ENCODE measurements around the gene EPHA1.
"Not testable (repeated sequence)": the region's sequence is repeated elsewhere in the genome, so short reads cannot be mapped to it uniquely, and the experiment has no call there.

Gene EPHA1

DNA sequence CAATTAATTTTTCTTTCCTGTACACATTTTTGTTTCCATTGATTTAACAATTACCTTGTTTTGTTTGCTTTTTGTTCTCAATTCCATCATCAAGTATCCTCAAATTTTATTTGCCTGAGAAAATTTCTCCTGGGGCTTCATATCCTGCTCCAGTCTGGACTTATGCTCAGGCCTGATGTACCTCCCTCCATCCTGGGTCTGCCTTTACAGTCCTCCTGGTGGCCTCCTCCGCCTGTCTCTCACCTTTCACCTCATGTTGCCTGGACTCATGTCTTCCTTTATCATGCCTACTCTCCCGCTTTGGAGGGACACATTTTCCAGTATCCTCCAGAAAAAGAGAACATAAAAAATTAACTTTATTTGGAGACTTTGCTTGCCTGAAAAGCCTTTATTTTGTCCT, 22.5 kb upstream of the EPHA1 start:
- DNase-seq (ENCODE audit: low read depth in 3 of 3): no peak

DNA sequence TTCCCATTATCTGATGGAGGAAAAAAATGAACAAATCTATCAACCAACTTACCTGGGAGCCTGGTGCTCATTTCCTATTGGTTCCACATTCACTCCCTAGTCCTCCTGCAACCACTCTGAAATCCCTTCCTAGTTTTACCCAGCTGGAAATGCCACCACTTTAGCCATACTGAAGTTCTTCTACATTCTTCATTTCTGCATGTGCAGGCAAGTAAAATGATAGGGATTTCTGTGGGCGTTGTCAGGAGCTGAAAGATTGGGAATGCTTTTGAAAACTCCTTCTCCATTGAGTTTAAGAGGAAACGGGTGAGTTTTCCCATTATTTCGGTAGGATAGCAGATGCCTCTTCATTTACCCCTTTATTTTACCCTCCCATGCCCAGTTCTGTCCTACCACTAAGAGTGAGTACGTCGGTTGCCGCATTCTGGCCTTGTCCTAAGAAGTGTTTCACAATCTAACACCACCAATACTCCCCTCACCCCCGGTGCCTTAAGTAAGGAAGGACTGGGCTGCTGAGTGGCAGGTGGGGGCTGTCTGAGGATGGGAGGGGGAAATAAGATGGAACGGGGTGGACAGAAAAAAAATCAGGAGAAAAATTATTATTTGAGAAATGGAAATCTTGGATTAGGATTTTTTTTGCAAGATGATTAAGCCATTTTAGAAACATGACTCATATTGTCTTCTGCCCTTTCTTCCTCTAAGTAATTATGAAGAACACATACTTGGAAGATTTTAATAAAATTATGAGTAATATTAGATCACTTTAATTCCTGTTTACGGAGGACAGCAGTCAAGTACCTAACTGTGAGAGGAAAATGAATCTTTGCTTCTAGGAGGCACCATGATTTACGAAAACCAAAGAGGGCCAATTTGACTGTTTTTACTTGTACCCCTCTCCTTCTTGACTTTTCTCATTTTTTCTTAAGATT, 21.4 kb upstream of the EPHA1 start:
- no peak for DNase-seq (ENCODE audit: low read depth in 3 of 3)

DNA sequence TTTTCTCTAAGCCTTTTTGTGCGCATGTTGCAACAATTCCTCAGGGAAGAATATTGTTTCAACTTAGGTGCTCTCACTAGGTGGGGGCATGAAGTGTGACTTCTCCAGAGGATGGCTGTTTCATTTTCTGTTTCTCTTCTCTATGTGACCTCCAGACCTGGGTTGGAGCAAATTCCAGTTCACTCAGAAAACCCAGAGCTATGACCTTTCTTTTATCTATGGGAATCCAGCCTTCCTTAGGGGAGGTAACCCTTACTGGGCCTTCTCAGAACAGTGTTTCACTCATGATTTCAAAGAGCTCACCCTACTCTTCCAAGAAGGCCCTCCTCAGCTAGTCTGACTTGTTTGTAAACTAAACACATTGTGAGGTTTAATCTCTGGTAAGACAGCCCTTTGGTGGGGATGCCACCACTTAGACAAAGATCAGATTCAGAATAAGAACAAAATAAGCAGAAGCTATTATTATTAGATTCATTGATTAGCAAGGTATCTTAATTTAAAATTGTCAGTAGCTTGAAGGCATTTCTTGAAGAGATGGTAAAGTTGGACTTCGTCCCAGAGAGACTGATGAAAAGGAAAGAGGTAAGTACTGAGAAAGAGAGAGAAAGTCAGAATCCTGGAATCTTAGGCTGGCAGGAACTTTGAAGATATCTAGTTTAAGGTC, 18.0 kb upstream of the EPHA1 start:
- DNase-seq (ENCODE audit: low read depth in 3 of 3): no peak

DNA sequence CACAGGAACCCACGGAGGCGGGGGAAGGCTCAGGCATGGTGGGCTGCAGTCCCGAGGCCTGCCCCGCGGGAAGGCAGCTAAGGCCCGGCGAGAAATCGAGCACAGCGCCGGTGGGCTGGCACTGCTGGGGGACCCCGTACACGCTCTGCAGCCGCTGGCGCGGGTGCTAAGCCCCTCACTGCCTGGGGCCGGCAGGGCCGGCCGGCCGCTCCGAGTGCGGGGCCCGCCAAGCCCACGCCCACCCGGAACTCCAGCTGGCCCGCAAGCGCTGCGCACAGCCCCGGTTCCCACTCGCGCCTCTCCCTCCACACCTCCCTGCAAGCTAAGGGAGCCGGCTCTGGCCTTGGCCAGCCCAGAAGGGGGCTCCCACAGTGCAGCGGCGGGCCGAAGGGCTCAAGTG, 15.8 kb upstream of the EPHA1 start:
- not testable (repeated sequence) for DNase-seq (ENCODE audit: low read depth in 3 of 3)

DNA sequence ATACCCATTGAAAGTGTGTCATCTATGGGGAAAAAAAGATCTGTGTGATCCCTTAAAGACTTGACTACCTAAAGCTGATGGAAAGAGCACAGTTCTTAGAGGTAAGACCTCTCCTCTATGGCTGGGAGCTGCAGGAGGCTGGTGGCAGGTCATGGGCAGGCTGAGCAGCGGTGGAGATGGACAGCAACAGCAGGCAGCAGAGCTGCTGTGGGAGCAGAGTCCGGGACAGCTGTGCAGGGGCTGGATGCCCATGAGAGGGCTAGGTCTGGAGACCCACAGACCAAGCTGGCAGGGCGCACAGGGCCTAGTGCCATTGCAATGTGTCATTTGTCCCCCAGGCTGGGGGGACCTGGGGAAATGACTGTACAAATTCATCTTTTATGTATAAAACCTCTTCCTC, 13.4 kb upstream of the EPHA1 start:
- no peak for DNase-seq (ENCODE audit: low read depth in 3 of 3)

DNA sequence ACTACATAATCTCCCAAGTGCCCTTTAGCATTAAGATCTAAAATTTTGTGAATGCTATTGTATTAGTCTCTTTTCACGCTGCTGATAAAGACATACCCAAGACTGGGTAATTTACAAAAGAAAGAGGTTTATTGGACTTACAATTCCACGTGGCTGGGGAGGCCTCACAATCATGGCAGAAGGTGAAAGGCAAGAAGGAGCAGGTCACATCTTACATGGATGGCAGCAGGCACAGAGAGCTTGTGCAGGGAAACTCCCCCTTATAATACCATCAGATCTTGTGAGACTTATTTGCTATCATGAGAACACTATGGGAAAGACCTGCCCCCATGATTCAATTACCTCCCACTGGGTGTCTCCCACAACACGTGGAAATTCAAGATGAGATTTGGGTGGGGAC, 12.0 kb upstream of the EPHA1 start:
- not testable (repeated sequence) for DNase-seq (ENCODE audit: low read depth in 3 of 3)

DNA sequence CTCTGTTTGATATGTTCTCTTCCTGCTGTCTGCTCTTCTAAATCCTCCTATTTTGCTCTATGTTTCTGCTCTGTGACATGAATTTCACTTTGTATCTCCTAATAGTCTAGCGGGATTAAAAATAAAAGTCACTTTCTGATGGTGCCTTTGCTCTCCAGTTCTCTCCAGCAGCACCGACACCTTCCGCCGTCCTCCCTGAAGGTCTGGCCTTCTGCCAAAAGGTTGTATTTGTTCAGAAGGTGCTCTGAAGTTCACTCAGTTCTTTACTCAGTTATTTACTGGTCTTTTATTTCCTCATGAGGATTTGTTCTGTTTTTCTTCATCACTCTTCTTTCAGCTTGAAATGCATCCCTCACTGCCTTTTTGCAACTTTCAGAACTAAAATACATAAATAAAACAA, 11.2 kb upstream of the EPHA1 start:
- DNase-seq (ENCODE audit: low read depth in 3 of 3): no peak

DNA sequence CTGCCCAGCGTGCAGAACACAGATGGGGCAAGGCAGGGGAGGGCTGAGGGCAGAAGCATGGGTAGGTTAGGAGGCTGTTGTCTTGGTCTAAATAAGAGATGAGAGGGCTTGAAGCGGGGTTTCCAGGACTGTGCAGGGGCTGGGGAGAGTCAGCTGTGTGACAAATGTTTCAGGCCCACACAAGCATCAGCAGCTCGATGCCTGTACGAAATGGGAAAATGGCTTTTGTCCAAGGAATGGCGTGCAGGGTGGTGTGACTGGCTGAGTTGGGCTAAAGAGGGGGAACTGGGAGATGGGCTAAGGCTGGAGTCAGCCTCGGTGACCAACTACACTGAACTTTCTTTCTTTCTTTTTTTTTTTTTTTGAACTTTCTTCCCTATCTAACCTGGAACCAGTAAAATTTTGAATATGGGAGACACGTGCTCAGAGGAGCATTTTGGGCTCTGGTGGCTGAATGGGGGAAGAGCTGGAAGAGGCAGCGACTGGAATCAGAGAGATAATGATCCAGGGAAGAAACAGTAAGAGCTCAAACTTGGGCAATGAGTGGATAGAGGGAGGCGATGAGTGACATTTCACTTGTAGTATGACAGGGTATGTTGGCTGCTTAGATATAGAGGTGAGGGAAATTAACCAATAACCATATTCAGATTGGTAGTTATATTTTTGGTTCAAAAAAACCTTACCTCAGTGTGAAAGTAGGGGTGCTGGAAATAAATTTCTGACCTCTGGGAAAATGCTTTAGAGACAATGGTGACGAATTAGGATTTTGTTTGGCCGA, 10.2 kb upstream of the EPHA1 start:
- DNase-seq (ENCODE audit: low read depth in 3 of 3): no peak

DNA sequence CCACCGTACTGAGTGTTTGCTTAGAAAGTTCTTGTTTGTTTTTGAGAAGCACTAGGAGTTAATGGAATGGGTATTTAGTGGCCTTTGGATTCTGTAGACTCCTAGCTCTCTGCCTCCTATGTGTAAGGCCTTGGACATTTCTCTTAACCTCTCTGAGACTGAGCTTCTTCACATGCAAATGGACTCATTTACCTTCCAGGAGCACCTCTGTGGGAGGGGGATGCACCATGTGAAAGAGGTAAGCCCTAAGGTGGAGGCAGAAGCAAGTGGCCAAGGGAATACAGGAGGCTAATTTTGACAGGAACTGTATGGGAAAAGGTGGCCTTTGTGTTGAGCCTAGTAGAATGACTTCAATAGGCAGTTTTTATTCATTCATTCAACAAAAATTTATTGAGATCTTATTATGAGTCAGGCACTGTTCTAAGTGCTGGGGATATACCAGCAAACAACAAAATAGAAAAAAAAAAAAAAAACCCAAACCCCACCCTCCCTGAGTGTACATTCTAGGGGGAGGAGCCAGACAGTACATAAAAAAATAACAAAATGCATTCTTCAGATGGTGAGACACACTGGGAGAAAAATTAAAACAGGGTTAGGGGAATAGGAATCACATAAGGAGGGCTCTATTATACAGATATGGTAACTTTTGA, 9.2 kb upstream of the EPHA1 start:
- DNase-seq (ENCODE audit: low read depth in 3 of 3): no peak

DNA sequence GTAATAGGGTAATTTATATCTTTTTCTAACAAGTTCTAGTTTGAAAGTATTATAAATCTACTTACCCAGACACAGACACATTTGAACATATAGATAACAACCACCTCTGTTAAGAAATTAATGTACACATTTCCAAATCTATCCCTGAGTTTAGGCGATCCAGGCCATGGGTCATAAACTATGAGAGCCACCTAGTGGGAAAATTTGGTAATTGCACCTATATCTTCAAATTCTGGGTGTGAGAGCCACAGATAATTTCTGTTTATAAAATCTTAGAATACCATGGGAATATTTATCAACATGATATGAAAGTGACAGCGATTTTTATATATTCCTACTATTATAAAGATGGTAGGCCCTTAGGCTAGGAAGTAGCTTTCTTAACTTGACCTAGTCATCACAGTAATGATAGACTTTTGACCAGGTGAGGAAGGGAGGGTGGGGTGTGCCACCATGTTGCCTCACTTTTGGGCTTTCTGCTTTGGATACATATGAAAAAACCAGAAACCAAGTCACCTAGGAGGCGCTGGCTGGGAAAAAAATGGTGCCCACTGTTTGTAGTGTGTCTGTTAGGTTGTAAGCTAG, 8.0 kb upstream of the EPHA1 start:
- no peak for DNase-seq (ENCODE audit: low read depth in 3 of 3)

DNA sequence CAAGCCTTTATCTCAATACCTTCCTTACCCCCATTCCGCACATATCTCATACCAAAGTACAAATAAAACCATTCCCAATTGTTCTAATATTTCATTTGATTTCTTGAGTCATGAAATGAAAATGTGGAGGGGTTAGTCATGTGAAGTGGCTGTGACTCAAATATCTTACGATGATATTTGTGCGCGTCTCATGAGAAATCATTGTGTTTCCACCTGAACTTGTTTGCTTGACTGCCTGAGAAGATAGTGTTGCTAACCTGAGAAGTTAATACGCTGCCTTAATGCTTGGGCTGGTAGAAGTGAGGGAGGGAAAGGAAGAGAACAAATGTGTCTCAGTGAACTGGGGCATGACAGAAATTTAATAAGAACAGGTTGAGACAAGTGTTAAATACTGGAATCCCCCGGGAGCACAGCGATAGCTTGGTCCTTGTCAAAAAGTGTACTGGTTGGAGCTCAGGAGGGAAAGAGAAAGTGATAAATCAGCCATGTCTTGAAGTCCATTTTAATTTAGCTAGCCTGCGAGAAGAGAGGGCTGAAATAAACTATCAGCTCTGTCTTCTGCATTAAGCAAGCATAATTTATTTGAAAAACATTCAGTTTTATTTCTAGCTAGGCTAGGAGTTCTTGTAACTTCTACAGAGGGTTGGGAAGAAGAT, 7.2 kb upstream of the EPHA1 start:
- no peak for DNase-seq (ENCODE audit: low read depth in 3 of 3)

DNA sequence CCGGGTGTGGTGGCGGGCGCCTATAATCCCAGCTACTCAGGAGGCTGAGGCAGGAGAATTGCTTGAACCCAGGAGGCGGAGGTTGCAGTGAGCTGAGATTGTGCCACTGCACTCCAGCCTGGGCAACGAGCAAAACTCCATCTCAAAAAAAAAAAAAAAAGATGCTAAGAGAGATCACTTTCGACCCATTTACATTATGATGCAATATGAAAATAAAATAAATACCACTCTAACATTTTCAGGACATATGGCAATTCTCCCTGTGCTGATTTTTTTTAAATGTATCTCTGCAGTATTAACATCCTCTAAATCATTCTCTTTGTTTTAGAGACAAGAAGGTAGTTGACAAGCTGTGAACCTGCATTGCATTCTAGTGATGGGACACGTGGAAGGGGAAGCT, 6.6 kb upstream of the EPHA1 start:
- not testable (repeated sequence) for DNase-seq (ENCODE audit: low read depth in 3 of 3)

DNA sequence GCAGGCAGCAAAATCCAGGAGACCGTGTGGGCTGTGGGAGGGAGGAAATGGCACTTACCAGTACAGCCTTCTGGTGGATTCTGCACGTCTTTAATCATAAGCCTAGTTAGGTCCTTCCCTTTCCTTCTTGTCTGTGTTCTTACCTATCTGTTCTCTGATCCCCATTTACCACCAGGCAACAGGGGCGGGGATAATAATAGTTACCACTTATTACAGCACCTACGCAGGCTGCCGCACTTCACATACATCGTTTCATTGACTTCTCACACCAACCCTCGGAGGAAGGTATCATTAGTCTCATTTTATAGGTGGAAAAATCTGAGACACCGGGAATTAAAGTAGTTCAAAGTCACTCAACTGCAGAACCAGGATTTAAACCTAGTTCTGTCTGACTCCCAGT, 4.5 kb upstream of the EPHA1 start:
- DNase-seq (ENCODE audit: low read depth in 3 of 3): no peak

DNA sequence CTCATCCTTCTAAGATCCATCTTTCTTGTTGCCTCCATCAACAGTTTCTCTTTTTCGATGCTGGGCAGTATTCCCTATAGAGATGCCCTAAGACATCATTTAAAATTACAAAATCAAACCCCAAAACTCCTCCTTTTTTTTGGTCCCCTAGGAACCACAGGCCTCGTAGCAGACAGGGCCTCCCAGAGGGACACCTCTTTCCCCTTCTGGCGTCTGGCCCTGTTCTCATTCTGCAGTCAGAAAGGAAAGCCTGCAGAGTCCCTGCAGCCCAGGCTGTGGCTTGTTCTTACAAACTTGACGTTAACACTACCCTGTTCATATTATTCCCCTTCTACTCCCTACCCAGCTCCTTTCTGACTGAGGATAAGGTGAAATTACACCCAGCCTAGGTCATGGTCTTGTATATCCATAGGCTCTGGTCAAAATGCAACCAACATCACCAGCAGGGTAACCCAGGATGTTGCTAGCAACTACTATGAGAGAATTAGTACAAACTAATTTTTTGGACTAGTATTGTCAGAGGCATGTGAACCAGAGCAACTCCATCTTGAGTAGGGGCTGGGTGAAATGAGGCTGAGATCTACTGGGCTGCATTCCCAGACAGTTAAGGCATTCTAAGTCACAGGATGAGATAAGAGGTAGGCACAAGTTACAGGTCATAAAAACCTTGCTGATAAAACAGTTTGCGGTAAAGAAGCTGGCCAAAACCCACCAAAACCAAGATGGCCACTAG, 3.5 kb upstream of the EPHA1 start:
- no peak for DNase-seq (ENCODE audit: low read depth in 3 of 3)

DNA sequence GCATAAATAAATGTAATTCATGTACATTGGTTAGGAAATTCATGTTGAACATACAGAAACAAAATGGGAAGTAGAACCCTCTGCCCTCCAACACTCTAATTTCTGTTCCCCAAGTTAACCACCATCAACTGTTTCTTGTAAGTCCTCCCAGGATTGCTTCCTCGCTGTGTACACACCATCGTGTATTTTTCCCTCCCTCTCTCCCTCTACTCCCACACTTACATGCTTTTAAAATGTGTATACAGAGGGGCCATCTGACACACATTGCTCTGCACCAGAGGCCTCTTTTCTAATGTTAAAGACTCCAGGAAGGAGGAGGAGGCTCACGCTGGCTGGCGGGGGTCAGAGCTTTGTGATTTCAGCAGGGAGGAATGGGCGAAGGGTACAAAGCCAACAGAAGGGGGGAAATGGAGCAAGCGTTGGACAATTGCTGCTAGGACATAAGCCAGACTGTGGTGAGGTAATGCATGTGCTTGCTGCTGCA, 1.9 kb upstream of the EPHA1 start:
- no peak for DNase-seq (ENCODE audit: low read depth in 3 of 3)

DNA sequence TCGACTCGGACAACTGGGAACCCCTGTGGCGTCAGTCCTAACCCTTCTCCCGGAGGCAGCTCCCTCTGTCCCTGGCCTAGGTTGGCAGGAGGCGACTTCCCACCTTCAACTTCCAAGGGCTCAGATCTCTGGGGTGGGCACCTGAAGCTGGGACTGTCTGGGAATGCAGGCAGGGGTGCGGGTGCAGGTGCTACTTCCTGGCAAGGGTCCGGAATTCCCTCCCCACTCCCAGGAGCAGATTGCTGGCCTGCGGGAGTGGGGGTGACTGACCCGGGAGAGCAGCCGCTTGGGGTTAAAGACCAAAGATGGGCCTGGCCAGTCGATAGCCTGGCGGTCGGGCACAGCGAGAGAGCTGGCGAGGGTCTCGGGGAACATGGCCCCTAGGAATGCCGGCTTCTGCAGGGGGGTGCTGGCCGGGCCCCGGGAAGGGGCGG, 387 bp downstream of the EPHA1 start:
- no peak for DNase-seq (ENCODE audit: low read depth in 3 of 3)

DNA sequence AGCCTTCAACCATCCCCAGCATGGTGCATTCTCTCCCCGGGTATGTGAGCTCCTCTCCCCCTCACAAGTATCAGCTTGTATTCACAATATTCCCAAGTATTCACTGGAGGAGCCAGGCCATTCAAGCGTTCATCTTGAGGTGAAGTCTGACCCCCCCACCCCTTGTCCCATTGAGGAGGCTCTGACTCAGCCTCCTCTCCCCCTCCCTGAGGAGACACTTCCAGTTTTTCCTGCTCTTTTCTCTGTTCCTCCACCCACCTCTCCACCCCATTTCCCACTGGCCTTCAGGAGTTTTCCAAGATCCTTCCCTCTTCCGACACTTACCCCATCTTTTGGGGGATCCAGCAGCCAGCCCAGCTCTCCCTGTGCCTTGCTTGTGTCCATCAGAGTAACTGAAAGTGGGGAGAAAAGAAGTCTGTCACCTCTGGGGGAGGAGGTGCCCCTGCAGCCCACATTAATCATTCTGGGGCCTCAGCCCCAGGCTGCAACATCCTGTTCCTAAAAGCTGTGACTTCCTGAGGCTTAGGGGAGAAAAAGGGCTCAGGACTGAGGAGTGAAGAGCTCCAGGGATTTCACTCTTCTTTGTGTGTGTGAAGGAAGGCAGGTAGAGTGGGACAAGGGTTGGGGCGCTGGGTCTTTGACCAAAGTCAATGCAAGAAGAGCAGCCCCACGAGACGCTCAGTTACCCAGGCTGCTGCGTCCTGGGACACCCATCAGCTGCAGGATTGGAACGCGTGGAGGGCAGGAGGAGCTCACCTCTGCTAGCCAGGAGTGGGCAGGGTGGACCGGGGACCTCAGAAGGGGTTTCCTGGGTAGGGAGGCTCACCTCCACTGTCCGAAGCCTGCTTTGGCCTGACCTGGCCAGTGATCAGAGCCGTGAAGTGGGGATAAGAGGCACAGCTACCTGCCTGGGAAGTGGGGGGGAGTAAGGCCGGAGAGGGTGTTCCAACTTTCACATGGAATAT, 1.1 kb downstream of the EPHA1 start:
- peak in 1 of 3 experiments; percentile 32 for DNase-seq (ENCODE audit: low read depth in 3 of 3)

DNA sequence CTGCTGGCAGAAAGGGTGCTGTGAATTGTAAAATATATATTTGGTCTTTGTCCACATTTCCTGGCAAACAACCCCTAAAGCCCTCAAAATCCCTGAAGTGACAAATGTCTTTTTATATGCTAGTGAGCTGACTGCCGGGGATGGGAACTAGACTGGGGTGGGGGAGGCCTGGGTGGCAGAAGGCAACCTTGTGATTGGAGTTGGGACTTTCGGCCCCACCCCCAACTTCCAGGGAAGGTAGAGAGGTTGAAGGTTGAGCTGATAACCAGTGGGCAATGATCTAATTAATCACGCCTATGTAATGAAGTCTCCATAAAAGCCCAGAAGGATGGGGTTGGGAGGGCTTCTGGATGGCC, 2.7 kb downstream of the EPHA1 start:
- no peak for DNase-seq (ENCODE audit: low read depth in 3 of 3)

Measured in stimulated activated CD4-positive, alpha-beta T cell treated with anti-CD3 and anti-CD28 coated beads, TNF-alpha, amount 100 ng/mL, for 24 hours (primary cell).